Activated T-cell treated with anti-CD3 and anti-CD28 coated beads, Interleukin-2, amount 50 U/mL, for 72 hours (primary cell): Measurements from ENCODE around the gene SHROOM3. TPM values are rescaled to one million over a fixed set of nuclear protein-coding genes. Genes with fewer than 3 reads are reported as not detected.

ENCODE experiments used
- ATAC-seq, 2 donors: fragments of 150-1000 bp; cut with Tn5 transposase; replicated peaks in 1 of 2; 2 replicates each; pipeline ENCODE4 v1.10.0; 2021; ENCODE audit warnings: moderate library complexity in 2 of 2, mild to moderate bottlenecking in 1 of 2
- DNase-seq, 2 donors: peaks; one replicate each; pipeline ENCODE4 v3.0.0; 2021 to 2022; ENCODE audit warnings: mixed read lengths in 1 of 2
- H3K27ac Mint-ChIP-seq: one replicate; pipeline ENCODE4 v1.8.0; 2022; ENCODE audit warnings: mild to moderate bottlenecking, moderate library complexity, mixed read lengths
- H3K27me3 Mint-ChIP-seq: one replicate; pipeline ENCODE4 v1.8.0; 2022; ENCODE audit warnings: low read depth, mixed read lengths
- H3K36me3 Mint-ChIP-seq, 2 donors: one replicate each; pipeline ENCODE4 v1.8.0; 2022; ENCODE audit warnings: mixed read lengths in 2 of 2, mild to moderate bottlenecking in 1 of 2; ENCODE audit not compliant: insufficient read depth in 2 of 2
- H3K4me1 Mint-ChIP-seq: one replicate; pipeline ENCODE4 v1.8.0; 2022; ENCODE audit warnings: low read depth, mixed read lengths
- H3K4me3 Mint-ChIP-seq, 2 donors: one replicate each; pipeline ENCODE4 v1.8.0; 2022; ENCODE audit warnings: mild to moderate bottlenecking in 2 of 2, mixed read lengths in 2 of 2, moderate library complexity in 2 of 2
- H3K9me3 Mint-ChIP-seq, 2 donors: one replicate each; pipeline ENCODE4 v1.8.0; 2022; ENCODE audit warnings: mixed read lengths in 2 of 2
- total RNA-seq, 2 donors: library from RNA; stranded (reverse); gene quantifications; one replicate each; pipeline ENCODE4 v1.2.3, GENCODE V29; 2022

The SHROOM3 gene
- total RNA-seq, 2 donors from 2014 or later, result 0.09 to 0.10 TPM

GRCh38 chr4:76830964-76831703 lies 396.1 kb downstream of the SHROOM3 start:
- H3K9me3 Mint-ChIP-seq, result no peaks in the 10 kb centered on the region
- no peaks in the 10 kb centered on the region for H3K4me1 Mint-ChIP-seq
- H3K27me3 Mint-ChIP-seq, result no peaks in the 10 kb centered on the region
- H3K27ac Mint-ChIP-seq, result no peak overlapping the region
- H3K4me3 Mint-ChIP-seq, result no peak overlapping the region
- peaks cover 0 to 4% of the 10 kb centered on the region in 2 donors for H3K36me3 Mint-ChIP-seq
- ATAC-seq (no peak), DNase-seq (no peak)

GRCh38 chr4:76831711-76832373 lies 396.8 kb downstream of the SHROOM3 start:
- Mint-ChIP-seq H3K27me3 (no peaks in the 10 kb centered on the region), H3K27ac (no peak overlapping the region), H3K4me1 (no peaks in the 10 kb centered on the region), H3K9me3 (no peaks in the 10 kb centered on the region), H3K36me3 (peaks cover 0 to 4% of the 10 kb centered on the region in 2 donors), H3K4me3 (no peak overlapping the region)
- DNase-seq (no peak), ATAC-seq (no peak)

Other genes with a start within 250 kb of the SHROOM3 start
- 1 to 10 TPM; 5.1 to 8.1 TPM for gene SCARB2, start 221.4 kb upstream of the SHROOM3 start, total RNA-seq
- not detected for gene FAM47E, start 183.5 kb upstream of the SHROOM3 start, total RNA-seq
- gene STBD1, start 128.5 kb upstream of the SHROOM3 start, total RNA-seq, result under 1 TPM in 1 of 2 donors, not detected in 1; 0.30 TPM
- not detected for gene CCDC158, start 14.1 kb upstream of the SHROOM3 start, total RNA-seq